Thoracic aorta (tissue), 2 donors: Measurements from ENCODE around the gene ZDHHC11. TPM values are rescaled to one million over a fixed set of nuclear protein-coding genes. Genes with fewer than 3 reads are reported as not detected.
"Not testable (repeated sequence)": the region's sequence is repeated elsewhere in the genome, so short reads cannot be mapped to it uniquely, and the experiment has no call there.

Experiments
- ATAC-seq: fragments of 150-250 bp; one replicate; pipeline ENCODE4 v1.8.0; 2017; ENCODE audit warnings: low read depth; ENCODE audit not compliant: insufficient number of reproducible peaks, low FRiP score
- DNase-seq: peaks from one replicate; pipeline ENCODE4 v3.0.0-alpha.2; 2020; ENCODE audit warnings: low spot score
- H3K27ac ChIP-seq, 2 donors: fragments of 200-600 bp; sonication (generic); 1 replicate in 1 of 2; 2 replicates in 1 of 2; pipeline ENCODE4 v1.5.1; 2016; ENCODE audit warnings: mild to moderate bottlenecking in 2 of 2, moderate library complexity in 2 of 2
- H3K27me3 ChIP-seq: fragments of 200-600 bp; sonication (generic); replicated peaks from 2 replicates; pipeline ENCODE4 v1.6.0; 2016; ENCODE audit warnings: mild to moderate bottlenecking; ENCODE audit not compliant: insufficient read depth
- H3K36me3 ChIP-seq: fragments of 200-600 bp; sonication (generic); one replicate; pipeline ENCODE4 v1.5.1; 2016
- H3K4me1 ChIP-seq, 2 donors: fragments of 200-600 bp; sonication (generic); 1 replicate in 1 of 2; 2 replicates in 1 of 2; pipeline versions ENCODE4 v1.5.1 to v1.6.0; 2016; ENCODE audit warnings: low read depth in 2 of 2, mild to moderate bottlenecking in 1 of 2; ENCODE audit not compliant: control insufficient read depth in 1 of 2
- H3K4me3 ChIP-seq: fragments of 200-600 bp; sonication (generic); 2 replicates; pipeline ENCODE4 v1.5.1; 2016; ENCODE audit warnings: mild to moderate bottlenecking
- H3K9me3 ChIP-seq: fragments of 200-600 bp; sonication (generic); 2 replicates; pipeline ENCODE4 v1.5.1; 2016
- total RNA-seq, 2 donors: library from RNA; depleted of rRNA; stranded (reverse); fragments of >200 nt; gene quantifications; one replicate each; pipeline versions ENCODE4 v1.1.0 to v1.2.3, GENCODE V29; 2016
- TF ChIP-seq, protein P1 (sequence below): fragments of 200-600 bp; sonication (generic); IDR thresholded peaks from one replicate; pipeline ENCODE4 v1.5.1; 2019; ENCODE audit warnings: antibody characterized with exemption

The ZDHHC11 gene
- total RNA-seq, 2 donors from 2014 or later = 4.2 to 5.6 TPM

DNA sequence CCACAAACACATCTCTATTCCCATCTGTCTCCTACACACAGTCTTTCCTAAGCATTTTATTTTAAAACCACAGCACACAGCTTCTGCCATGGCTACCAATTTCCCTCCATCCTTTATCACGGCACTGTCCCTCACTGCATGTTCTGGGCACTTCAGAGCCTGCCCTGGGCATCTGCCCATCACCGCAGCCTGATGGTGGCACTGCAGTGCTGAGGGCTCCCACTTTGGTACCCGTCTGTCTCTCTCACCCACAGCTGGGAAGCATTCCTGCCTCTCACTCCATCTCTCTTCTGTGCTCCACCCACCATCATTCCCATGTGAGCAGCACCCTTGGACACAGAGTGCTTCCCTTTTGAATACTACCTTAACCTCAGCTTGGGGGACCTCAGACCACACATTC is 31.7 kb downstream of the ZDHHC11 start:
- no peak for DNase-seq
- peaks cover 3% of the 10 kb centered on the region for H3K9me3 ChIP-seq
- no peak overlapping the region for H3K27ac ChIP-seq
- no peaks in the 10 kb centered on the region for H3K27me3 ChIP-seq
- H3K36me3 ChIP-seq = no peaks in the 10 kb centered on the region
- H3K4me1 ChIP-seq = no peaks in the 10 kb centered on the region
- H3K4me3 ChIP-seq = no peak overlapping the region
- ATAC-seq = no peak
- TF ChIP-seq, protein P1, sequence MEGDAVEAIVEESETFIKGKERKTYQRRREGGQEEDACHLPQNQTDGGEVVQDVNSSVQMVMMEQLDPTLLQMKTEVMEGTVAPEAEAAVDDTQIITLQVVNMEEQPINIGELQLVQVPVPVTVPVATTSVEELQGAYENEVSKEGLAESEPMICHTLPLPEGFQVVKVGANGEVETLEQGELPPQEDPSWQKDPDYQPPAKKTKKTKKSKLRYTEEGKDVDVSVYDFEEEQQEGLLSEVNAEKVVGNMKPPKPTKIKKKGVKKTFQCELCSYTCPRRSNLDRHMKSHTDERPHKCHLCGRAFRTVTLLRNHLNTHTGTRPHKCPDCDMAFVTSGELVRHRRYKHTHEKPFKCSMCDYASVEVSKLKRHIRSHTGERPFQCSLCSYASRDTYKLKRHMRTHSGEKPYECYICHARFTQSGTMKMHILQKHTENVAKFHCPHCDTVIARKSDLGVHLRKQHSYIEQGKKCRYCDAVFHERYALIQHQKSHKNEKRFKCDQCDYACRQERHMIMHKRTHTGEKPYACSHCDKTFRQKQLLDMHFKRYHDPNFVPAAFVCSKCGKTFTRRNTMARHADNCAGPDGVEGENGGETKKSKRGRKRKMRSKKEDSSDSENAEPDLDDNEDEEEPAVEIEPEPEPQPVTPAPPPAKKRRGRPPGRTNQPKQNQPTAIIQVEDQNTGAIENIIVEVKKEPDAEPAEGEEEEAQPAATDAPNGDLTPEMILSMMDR = no peak

DNA sequence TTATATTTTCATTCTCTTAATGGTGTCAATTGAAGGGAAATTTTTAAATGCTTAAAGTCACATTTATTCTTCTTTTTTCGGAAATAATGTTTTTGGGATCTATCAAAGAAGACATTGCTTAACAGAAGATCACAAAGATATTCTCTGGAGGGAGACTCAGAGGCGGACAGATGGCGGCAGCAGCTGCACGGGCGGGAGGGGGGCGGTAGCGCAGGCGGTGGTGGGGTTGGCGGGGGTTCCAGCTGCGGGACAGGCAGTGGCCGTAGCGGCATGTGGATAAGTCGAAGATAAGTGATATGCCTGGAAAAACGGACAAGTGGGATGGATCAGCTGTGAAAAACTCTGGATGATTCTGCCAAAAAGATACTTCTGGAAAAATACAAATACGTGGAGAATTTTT is 34.6 kb downstream of the ZDHHC11 start:
- no peak for ATAC-seq
- Histone ChIP-seq H3K27me3 (no peaks in the 10 kb centered on the region), H3K4me1 (no peaks in the 10 kb centered on the region), H3K36me3 (no peaks in the 10 kb centered on the region), H3K27ac (no peak overlapping the region), H3K4me3 (no peak overlapping the region), H3K9me3 (peaks cover 3% of the 10 kb centered on the region)
- no peak for DNase-seq
- TF ChIP-seq, protein P1 = no peak

DNA sequence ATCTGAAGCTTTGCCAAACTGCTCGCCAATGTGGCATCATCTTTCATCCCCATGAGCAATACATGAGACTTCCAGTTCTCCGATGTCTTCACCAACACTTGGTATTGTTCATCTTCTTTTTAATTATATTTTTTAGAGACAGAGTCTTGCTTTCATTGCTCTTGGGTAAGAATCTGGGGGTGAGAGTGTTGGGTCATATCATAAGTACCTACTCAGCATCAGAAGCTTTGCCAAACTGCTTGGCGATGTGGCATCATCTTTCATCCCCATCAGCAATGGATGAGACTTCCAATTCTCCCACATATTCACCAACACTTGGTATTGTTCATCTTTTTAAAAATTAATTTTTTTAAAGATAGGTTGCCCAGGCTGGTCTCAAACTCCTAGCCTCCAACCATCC is 35.3 kb downstream of the ZDHHC11 start:
- DNase-seq = no peak
- Histone ChIP-seq H3K27me3 (no peaks in the 10 kb centered on the region), H3K27ac (no peak overlapping the region), H3K4me1 (no peaks in the 10 kb centered on the region), H3K9me3 (peaks cover 3% of the 10 kb centered on the region), H3K36me3 (no peaks in the 10 kb centered on the region), H3K4me3 (no peak overlapping the region)
- TF ChIP-seq, protein P1 = no peak
- ATAC-seq = no peak

DNA sequence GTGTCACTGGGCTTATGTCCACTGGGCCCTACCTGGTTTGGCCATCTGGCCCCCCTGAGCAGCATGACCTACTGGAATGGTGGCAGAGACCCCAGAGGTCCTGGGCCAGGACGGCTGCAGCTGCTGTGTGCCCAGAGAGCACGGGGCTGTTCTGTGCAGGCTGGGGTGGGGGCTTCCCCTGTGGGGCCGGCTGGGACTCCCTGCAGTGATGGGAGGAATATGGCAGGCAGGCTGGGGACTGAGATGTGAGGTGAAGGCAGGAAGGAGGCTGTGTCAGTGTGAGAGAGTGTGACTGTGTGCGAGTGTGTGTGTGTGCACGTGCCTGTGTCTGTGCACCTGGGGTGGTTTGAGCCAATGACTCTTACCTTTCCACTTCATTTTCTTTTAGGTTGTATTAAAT is 37.2 kb downstream of the ZDHHC11 start:
- H3K4me1 ChIP-seq, H3K4me3 ChIP-seq, H3K36me3 ChIP-seq, H3K27ac ChIP-seq, H3K27me3 ChIP-seq, ATAC-seq, H3K9me3 ChIP-seq, DNase-seq: not testable (repeated sequence)

DNA sequence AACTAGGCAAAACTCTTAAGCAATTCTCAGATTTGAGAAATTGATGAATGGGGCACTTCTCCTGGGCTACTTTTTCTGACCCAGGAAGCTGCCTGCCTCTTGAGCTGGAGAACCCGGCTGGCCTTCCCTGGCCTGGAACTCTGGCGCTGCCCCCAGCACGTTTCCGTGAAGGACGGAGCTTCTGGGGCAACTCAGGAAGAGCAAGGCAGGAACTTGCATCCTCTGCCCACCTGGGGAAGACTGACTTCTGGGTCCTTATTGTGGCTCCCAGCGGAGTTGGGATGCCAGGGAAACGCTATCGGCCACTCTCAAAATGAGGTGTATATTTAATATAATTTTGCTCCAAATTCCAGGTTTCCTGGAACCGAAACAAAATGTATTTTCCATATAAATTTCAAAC is 39.4 kb downstream of the ZDHHC11 start:
- H3K9me3 ChIP-seq, ATAC-seq, H3K36me3 ChIP-seq, DNase-seq, H3K27ac ChIP-seq, H3K4me3 ChIP-seq, H3K27me3 ChIP-seq, H3K4me1 ChIP-seq: not testable (repeated sequence)

DNA sequence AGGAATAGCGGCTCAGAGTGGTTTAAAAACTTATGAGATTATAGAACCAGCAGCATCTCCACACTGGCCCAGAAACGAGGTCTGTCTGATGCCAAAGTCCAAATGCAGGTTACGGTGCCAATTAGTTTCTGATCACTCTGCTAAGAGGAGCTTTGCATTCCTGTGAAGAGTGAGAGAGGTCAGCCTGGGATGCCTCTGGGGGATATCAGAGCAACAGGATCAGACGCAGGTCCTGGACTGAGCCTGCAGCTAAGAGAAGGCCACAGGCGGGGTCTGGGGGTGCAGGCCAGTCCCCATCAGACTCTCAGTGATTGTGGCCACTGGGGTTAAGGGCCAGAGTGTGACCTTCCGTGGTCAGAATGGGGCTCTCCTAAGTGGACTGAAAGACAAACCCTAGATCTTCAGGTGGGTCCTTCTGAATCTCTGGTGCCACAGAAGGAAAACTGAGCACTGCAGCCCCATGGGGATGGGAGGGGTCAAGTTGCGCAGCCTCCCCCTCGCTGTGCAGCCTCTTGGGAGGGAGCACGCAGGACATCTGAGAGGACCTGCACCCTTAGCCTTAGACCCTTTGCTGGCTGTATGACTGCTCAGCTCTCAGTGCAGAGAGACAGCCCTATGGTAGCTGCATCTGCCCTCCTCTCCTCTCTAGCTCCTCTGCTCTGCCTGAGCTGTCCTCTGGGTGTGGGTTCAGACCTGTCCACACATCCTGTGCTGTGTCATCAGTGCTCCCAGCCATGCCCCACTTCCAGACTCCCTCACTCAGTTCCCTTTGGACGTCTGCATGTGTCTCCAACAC is 42.9 kb downstream of the ZDHHC11 start:
- H3K27me3 ChIP-seq, H3K36me3 ChIP-seq, ATAC-seq, H3K27ac ChIP-seq, DNase-seq, H3K4me3 ChIP-seq, H3K4me1 ChIP-seq, H3K9me3 ChIP-seq: not testable (repeated sequence)

DNA sequence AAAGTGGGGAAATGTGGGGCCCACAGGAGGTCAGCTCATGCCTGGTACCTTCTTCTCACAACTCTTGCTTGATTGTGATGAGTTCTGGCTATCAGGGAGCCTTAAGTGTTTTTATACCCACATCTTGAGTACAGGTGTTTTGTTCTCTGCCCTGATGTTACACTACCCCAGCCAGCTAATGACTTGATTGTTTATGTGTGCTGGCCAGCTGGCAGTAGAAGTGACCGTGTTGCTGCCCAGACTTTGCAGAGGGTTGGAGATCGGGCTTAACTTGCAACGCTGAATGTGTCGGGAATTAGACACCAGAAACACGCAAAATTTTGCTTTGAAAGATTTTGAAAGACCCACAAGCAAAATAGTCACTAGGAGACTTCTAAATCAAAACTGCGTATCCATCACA is 49.3 kb downstream of the ZDHHC11 start:
- TF ChIP-seq, protein P1 = no peak
- ATAC-seq (no peak), DNase-seq (no peak)
- Histone ChIP-seq H3K27ac (no peak overlapping the region), H3K4me1 (no peaks in the 10 kb centered on the region), H3K27me3 (no peaks in the 10 kb centered on the region), H3K36me3 (no peaks in the 10 kb centered on the region), H3K9me3 (peaks cover 5% of the 10 kb centered on the region), H3K4me3 (no peak overlapping the region)

DNA sequence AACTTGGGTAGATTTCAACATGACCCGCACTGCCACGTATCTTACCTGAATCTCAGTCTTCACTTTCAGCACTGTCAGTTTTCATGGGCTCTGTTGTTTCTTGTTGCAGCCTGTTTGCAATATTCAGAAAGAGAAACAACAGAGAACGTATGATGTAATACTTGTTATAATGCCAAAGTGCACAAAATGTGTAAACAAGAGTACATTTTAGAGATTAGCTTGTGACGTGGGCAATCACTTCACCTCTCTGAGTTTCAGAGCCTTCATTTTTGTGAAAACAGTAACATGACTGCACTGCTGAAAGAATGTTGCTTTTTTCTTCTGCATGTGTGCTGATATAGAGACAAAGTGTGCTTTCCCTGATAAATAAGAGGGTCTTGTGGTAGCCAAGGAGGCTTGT is 49.7 kb downstream of the ZDHHC11 start:
- not testable (repeated sequence) for H3K9me3 ChIP-seq, H3K27ac ChIP-seq, H3K4me1 ChIP-seq, H3K4me3 ChIP-seq, DNase-seq, ATAC-seq, H3K27me3 ChIP-seq, H3K36me3 ChIP-seq

DNA sequence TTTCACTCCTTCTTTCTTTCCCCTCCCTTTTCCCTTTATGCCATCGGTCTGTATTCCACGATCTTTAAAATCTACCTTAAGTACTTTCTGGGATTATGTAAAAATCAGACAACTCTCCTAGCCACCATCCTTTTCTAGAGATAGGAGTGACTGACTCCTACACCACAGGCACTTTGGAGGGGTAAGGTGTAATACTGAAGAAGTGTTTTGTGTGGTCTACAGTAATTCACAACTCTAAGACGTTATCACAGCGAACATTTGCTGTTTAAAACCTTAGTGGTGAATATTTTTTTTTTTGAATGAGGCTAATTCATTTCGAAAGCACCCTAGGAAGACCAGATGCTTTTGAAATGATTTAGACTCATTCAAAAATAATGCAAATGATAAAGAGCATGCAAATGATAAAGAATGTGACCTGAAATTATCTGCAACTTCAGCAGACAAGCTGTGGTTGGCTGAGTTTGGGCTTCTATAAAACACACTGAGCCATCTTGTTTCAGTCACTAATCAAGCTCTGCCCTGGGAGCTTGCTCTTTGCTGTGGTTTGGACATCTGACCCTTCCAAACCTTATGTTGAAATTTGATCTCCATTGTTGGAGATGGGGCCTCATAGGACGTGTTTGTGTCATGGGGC is 52.2 kb downstream of the ZDHHC11 start:
- H3K9me3 ChIP-seq, H3K36me3 ChIP-seq, H3K27me3 ChIP-seq, ATAC-seq, DNase-seq, H3K4me1 ChIP-seq, H3K27ac ChIP-seq, H3K4me3 ChIP-seq: not testable (repeated sequence)
